DOHH2 (cell line): ENCODE data around the gene ERBB2.

Experiments used
- H3F3A ChIP-seq: fragments of 200-600 bp; sonication (generic), shearing (Covaris generic); 2 replicates; pipeline ENCODE4 v1.6.0; 2016; ENCODE audit warnings: antibody characterized with exemption, mild to moderate bottlenecking; ENCODE audit not compliant: control insufficient read depth, insufficient read depth
- H3K27ac ChIP-seq: fragments of 200-600 bp; sonication (generic); 2 replicates; pipeline ENCODE4 v1.5.1; 2014; ENCODE audit warnings: low read depth, mild to moderate bottlenecking, low read length, moderate library complexity
- H3K27me3 ChIP-seq: fragments of 200-600 bp; sonication (generic); 2 replicates; pipeline ENCODE4 v1.6.1; 2014; ENCODE audit warnings: mild to moderate bottlenecking, low read length, mixed read lengths; ENCODE audit not compliant: control insufficient read depth
- H3K36me3 ChIP-seq: fragments of 200-600 bp; sonication (generic); 2 replicates; pipeline ENCODE4 v1.6.1; 2014; ENCODE audit warnings: mild to moderate bottlenecking, low read length, moderate library complexity, mixed read lengths; ENCODE audit not compliant: control insufficient read depth
- H3K4me1 ChIP-seq: fragments of 200-600 bp; sonication (generic); 2 replicates; pipeline ENCODE4 v1.6.1; 2014; ENCODE audit warnings: mild to moderate bottlenecking, low read length, mixed read lengths; ENCODE audit not compliant: control insufficient read depth
- H3K4me2 ChIP-seq: fragments of 200-600 bp; sonication (generic); 2 replicates; pipeline ENCODE4 v1.6.0; 2014; ENCODE audit warnings: mild to moderate bottlenecking, low read length, moderate library complexity
- H3K4me3 ChIP-seq: fragments of 200-600 bp; sonication (generic); 2 replicates; pipeline ENCODE4 v1.5.1; 2014; ENCODE audit warnings: mild to moderate bottlenecking, low read length, mixed read lengths
- H3K79me2 ChIP-seq: fragments of 200-600 bp; sonication (generic); 2 replicates; pipeline ENCODE4 v1.6.1; 2014; ENCODE audit warnings: mild to moderate bottlenecking, low read length, mixed read lengths; ENCODE audit not compliant: control insufficient read depth
- H3K9me2 ChIP-seq: fragments of 200-600 bp; sonication (generic); replicated peaks from 2 replicates; pipeline ENCODE4 v1.6.1; 2014; ENCODE audit warnings: mild to moderate bottlenecking, low read length, mixed read lengths; ENCODE audit not compliant: control insufficient read depth
- H3K9me3 ChIP-seq: fragments of 200-600 bp; sonication (generic); 2 replicates; pipeline ENCODE4 v1.6.1; 2014; ENCODE audit warnings: antibody characterized with exemption, low read length, mixed read lengths; ENCODE audit not compliant: control insufficient read depth, insufficient read depth
- H4K20me1 ChIP-seq: fragments of 200-600 bp; sonication (generic); 2 replicates; pipeline ENCODE4 v1.6.0; 2014; ENCODE audit warnings: low read depth, mild to moderate bottlenecking, antibody characterized with exemption, low read length, moderate library complexity; ENCODE audit not compliant: control insufficient read depth, insufficient read depth
- CTCF ChIP-seq: fragments of 200-600 bp; sonication (generic); IDR thresholded peaks from one replicate; pipeline ENCODE4 v1.5.1; 2014; ENCODE audit warnings: antibody characterized with exemption, mild to moderate bottlenecking, low read depth, low read length; ENCODE audit not compliant: poor library complexity, severe bottlenecking
- EZH2phosphoT487 ChIP-seq: fragments of 200-600 bp; sonication (generic); IDR thresholded peaks from 2 replicates; pipeline ENCODE4 v1.6.1; 2017; ENCODE audit warnings: borderline replicate concordance, mild to moderate bottlenecking, antibody characterized with exemption, low read length, moderate library complexity, mixed read lengths

The ERBB2 gene

GRCh38 chr17:39666231-39666600 is 33.6 kb upstream of the ERBB2 start:
- H3K27me3 ChIP-seq, result peaks cover 28% of the 10 kb centered on the region
- peaks cover 13% of the 10 kb centered on the region for H3K4me1 ChIP-seq
- H3K9me3 ChIP-seq, result no peaks in the 10 kb centered on the region
- no peaks in the 10 kb centered on the region for H3K79me2 ChIP-seq
- TF ChIP-seq EZH2phosphoT487 (no peak), CTCF (no peak)
- no peak overlapping the region for H3K4me3 ChIP-seq
- no peaks in the 10 kb centered on the region; the same call in 1 of the 2 replicates for H3F3A ChIP-seq
- H4K20me1 ChIP-seq, result no peaks in the 10 kb centered on the region
- H3K4me2 ChIP-seq, result no peak overlapping the region
- H3K27ac ChIP-seq, result no peak overlapping the region
- peaks cover 11% of the 10 kb centered on the region for H3K36me3 ChIP-seq
- H3K9me2 ChIP-seq, result no peaks in the 10 kb centered on the region

GRCh38 chr17:39666601-39667261 is 33.1 kb upstream of the ERBB2 start:
- H3K36me3 ChIP-seq, result peaks cover 6% of the 10 kb centered on the region
- no peaks in the 10 kb centered on the region for H4K20me1 ChIP-seq
- H3K79me2 ChIP-seq, result no peaks in the 10 kb centered on the region
- TF ChIP-seq EZH2phosphoT487 (no peak), CTCF (no peak)
- no peaks in the 10 kb centered on the region for H3K9me3 ChIP-seq
- H3K4me1 ChIP-seq, result peaks cover 13% of the 10 kb centered on the region
- no peak overlapping the region for H3K4me3 ChIP-seq
- no peaks in the 10 kb centered on the region; the same call in 1 of the 2 replicates for H3F3A ChIP-seq
- no peak overlapping the region for H3K27ac ChIP-seq
- no peaks in the 10 kb centered on the region for H3K9me2 ChIP-seq
- H3K4me2 ChIP-seq, result no peak overlapping the region
- H3K27me3 ChIP-seq, result peaks cover 28% of the 10 kb centered on the region

- peaks cover 3% of the 10 kb centered on the region; the same call in 1 of the 2 replicates for H3K36me3 ChIP-seq
- H3F3A ChIP-seq, result no peaks in the 10 kb centered on the region; the same call in 1 of the 2 replicates
- H3K4me3 ChIP-seq, result peak overlapping the region; percentile 67; the same call in 1 of the 2 replicates
- no peak overlapping the region for H3K27ac ChIP-seq
- no peaks in the 10 kb centered on the region for H3K9me3 ChIP-seq
- peak overlapping the region; percentile 69 for H3K4me2 ChIP-seq
- peaks cover 31% of the 10 kb centered on the region for H3K27me3 ChIP-seq
- H3K4me1 ChIP-seq, result peaks cover 17% of the 10 kb centered on the region
- TF ChIP-seq CTCF, result no peak
- TF ChIP-seq EZH2phosphoT487, result no peak
- H4K20me1 ChIP-seq, result no peaks in the 10 kb centered on the region
- no peaks in the 10 kb centered on the region for H3K9me2 ChIP-seq
- no peaks in the 10 kb centered on the region for H3K79me2 ChIP-seq
Measured at GRCh38 chr17:39667262-39667944, 32.5 kb upstream of the ERBB2 start.
